GM23338 (cell line): ENCODE measurements around the gene BCL7C. TPM values are rescaled to one million over a fixed set of nuclear protein-coding genes. Genes with fewer than 3 reads are reported as not detected.

Source experiments
- ATAC-seq: fragments of 200-7000 bp; cut with Tn5 transposase; 3 replicates; pipeline ENCODE4 v1.9.1; 2020
- DNase-seq: peaks from one replicate; pipeline ENCODE4 v3.0.0-alpha.2; 2015; ENCODE audit warnings: low spot score
- H2AFZ ChIP-seq: fragments of 200-600 bp; sonication (generic); 2 replicates; pipeline ENCODE4 v1.8.0; 2016; ENCODE audit warnings: antibody characterized with exemption, mild to moderate bottlenecking, moderate library complexity
- H3F3A ChIP-seq: fragments of 200-600 bp; sonication (generic); replicated peaks from 2 replicates; pipeline ENCODE4 v1.8.0; 2017; ENCODE audit warnings: antibody characterized with exemption, mixed run types, low read depth
- H3K27ac ChIP-seq: fragments of 200-600 bp; sonication (generic); 2 replicates; pipeline ENCODE4 v1.6.1; 2016; ENCODE audit warnings: low read depth
- H3K27me3 ChIP-seq: fragments of 200-600 bp; sonication (generic); 2 replicates; pipeline ENCODE4 v1.8.0; 2016; ENCODE audit warnings: mild to moderate bottlenecking, mixed run types, moderate library complexity; ENCODE audit not compliant: insufficient read depth
- H3K36me3 ChIP-seq: fragments of 200-600 bp; sonication (generic); 2 replicates; pipeline ENCODE4 v1.8.0; 2016; ENCODE audit warnings: mild to moderate bottlenecking; ENCODE audit not compliant: insufficient read depth
- H3K4me1 ChIP-seq: fragments of 200-600 bp; sonication (generic); 2 replicates; pipeline ENCODE4 v1.8.0; 2016; ENCODE audit warnings: mild to moderate bottlenecking, moderate library complexity; ENCODE audit not compliant: insufficient read depth
- H3K4me2 ChIP-seq: fragments of 200-600 bp; sonication (generic); 2 replicates; pipeline ENCODE4 v1.7.1; 2017; ENCODE audit warnings: mixed run types
- H3K4me3 ChIP-seq: fragments of 200-600 bp; sonication (generic); 2 replicates; pipeline ENCODE4 v1.6.1; 2016; ENCODE audit warnings: mixed run types
- H3K79me2 ChIP-seq: fragments of 200-600 bp; sonication (generic); replicated peaks from 2 replicates; pipeline ENCODE4 v1.8.0; 2017; ENCODE audit warnings: mild to moderate bottlenecking; ENCODE audit not compliant: insufficient read depth
- H3K9me2 ChIP-seq: fragments of 200-600 bp; sonication (generic); 2 replicates; pipeline ENCODE4 v1.8.0; 2017; ENCODE audit not compliant: insufficient read depth
- H4K20me1 ChIP-seq: fragments of 200-600 bp; sonication (generic); replicated peaks from 2 replicates; pipeline ENCODE4 v1.8.0; 2017; ENCODE audit warnings: mild to moderate bottlenecking; ENCODE audit not compliant: insufficient read depth
- H3K27ac Mint-ChIP-seq: 2 replicates; pipeline ENCODE4 v1.8.0; 2020; ENCODE audit warnings: inconsistent platforms, mild to moderate bottlenecking, moderate library complexity, mixed read lengths
- H3K27me3 Mint-ChIP-seq: 3 replicates; pipeline ENCODE4 v1.8.0; 2022; ENCODE audit warnings: low read depth, mild to moderate bottlenecking, moderate library complexity, mixed read lengths, inconsistent platforms; ENCODE audit not compliant: insufficient read depth, poor library complexity
- H3K36me3 Mint-ChIP-seq: 3 replicates; pipeline ENCODE4 v1.8.0; 2021; ENCODE audit warnings: low read depth, mild to moderate bottlenecking, inconsistent platforms, moderate library complexity, mixed read lengths
- H3K4me1 Mint-ChIP-seq: 3 replicates; pipeline ENCODE4 v1.8.0; 2020; ENCODE audit warnings: mild to moderate bottlenecking, inconsistent platforms, mixed read lengths
- H3K4me3 Mint-ChIP-seq: 3 replicates; pipeline ENCODE4 v1.8.0; 2021; ENCODE audit warnings: moderate library complexity, mild to moderate bottlenecking, inconsistent platforms, mixed read lengths
- H3K9me3 Mint-ChIP-seq: 3 replicates; pipeline ENCODE4 v1.8.0; 2020; ENCODE audit warnings: moderate library complexity, mild to moderate bottlenecking, inconsistent platforms, mixed read lengths
- EZH2 ChIP-seq: fragments of 200-600 bp; sonication (generic); IDR thresholded peaks from one replicate; pipeline ENCODE4 v1.8.0; 2017; ENCODE audit warnings: antibody characterized with exemption, mild to moderate bottlenecking, low read depth; ENCODE audit not compliant: unreplicated experiment
- EZH2phosphoT487 ChIP-seq: fragments of 200-600 bp; sonication (generic); IDR thresholded peaks from one replicate; pipeline ENCODE4 v1.8.1; 2018; ENCODE audit warnings: antibody characterized with exemption; ENCODE audit not compliant: unreplicated experiment
- JUNB ChIP-seq: IDR thresholded peaks from one replicate; pipeline ENCODE4 v1.6.1; 2016; ENCODE audit warnings: antibody characterized with exemption; ENCODE audit not compliant: unreplicated experiment
- NANOG ChIP-seq: IDR thresholded peaks from 2 replicates; pipeline ENCODE4 v1.6.1; 2016; ENCODE audit warnings: antibody characterized with exemption, borderline replicate concordance
- POLR2AphosphoS5 ChIP-seq: IDR thresholded peaks from 2 replicates; pipeline ENCODE4 v1.6.1; 2016; ENCODE audit warnings: antibody characterized with exemption, low read depth
- STAT1 ChIP-seq: IDR thresholded peaks from one replicate; pipeline ENCODE4 v1.6.1; 2016; ENCODE audit warnings: antibody characterized with exemption; ENCODE audit not compliant: unreplicated experiment
- ZNF114 ChIP-seq: fragments of 250-450 bp; sonication (Bioruptor Pico); IDR thresholded peaks from 2 replicates; pipeline ENCODE4 v1.5.0; 2020; ENCODE audit warnings: mild to moderate bottlenecking, moderate library complexity
- ZNF331 ChIP-seq: fragments of 250-450 bp; sonication (Bioruptor Pico); IDR thresholded peaks from 2 replicates; pipeline ENCODE4 v1.5.0; 2020; ENCODE audit warnings: low read depth, mild to moderate bottlenecking, moderate library complexity
- polyA plus RNA-seq: library from polyadenylated mRNA; unstranded; fragments of >200 nt; fragmentation: Nextera tagmentation; extraction: Ambion mirVana; gene quantifications from 2 replicates; pipeline ENCODE4 v1.2.1, GENCODE V29; 2016
- total RNA-seq: library from RNA; depleted of rRNA; stranded (reverse); fragments of >200 nt; shearing (Covaris generic); gene quantifications from 2 replicates; pipeline ENCODE4 v1.2.3, GENCODE V29; 2014
- TF ChIP-seq, protein P1 (sequence below), 2 experiments: fragments of 200-600 bp in 1 of 2; sonication (generic) in 1 of 2; conservative IDR thresholded peaks; 2 replicates each; pipeline versions ENCODE4 v1.5.1 to v1.6.1; 2016 to 2017; ENCODE audit warnings: antibody characterized with exemption in 2 of 2, low read depth in 2 of 2, mild to moderate bottlenecking in 2 of 2, moderate library complexity in 1 of 2
- TF ChIP-seq, protein P2 (sequence below): IDR thresholded peaks from one replicate; pipeline ENCODE4 v1.6.1; 2018; ENCODE audit warnings: antibody characterized with exemption; ENCODE audit not compliant: unreplicated experiment
- TF ChIP-seq, protein P3 (sequence below): fragments of 250-450 bp; sonication (Bioruptor Pico); IDR thresholded peaks from 2 replicates; pipeline ENCODE4 v1.5.0; 2020; ENCODE audit warnings: mild to moderate bottlenecking, moderate library complexity

Gene BCL7C
- total and polyA plus RNA-seq, 2 experiments from 2014 or later: 17.5 to 22.1 TPM

DNA sequence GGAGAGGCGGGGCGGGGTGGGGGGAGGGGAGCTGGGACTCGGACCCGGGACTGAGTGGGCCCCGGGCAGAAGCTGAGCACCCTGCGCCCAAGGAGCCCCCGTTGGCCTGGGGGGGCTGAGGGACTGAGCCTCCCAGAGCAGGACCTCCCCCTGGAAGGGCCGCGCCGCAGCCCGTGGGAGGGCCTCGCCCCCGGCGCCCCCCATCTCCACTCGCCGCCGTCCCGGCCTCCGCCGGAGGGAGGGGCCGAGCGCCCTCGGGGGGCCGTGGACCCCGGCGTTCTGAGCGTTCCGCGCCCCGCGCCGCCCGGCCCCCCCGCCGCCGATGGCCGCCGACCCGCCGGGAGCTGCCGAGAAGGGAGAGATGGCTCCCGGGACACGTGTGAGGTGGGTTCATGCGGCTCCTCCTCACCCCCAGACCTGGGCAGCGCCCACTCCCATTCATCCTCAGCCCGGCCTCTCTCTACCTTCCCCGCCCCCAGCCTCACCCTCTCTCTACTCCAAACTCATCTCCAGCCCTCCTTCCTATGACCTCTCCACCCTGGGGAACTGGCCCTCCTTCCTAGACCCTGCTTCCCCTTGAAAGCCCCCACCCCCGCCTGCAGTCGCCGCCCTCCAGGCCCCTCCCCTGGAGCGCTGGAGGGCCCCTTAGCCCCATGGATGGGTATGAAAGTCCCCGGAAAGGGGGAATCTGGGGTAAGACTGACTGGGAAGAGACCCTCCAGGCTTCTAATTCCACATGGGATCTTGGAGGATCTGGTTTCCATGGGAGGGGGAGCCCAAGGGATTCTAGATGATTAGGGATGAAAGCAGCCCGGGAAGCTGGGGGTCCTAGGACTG is 30.4 kb upstream of the BCL7C start (continued):
- TF ChIP-seq EZH2phosphoT487 (no peak), STAT1 (no peak)
- TF ChIP-seq, protein P1, sequence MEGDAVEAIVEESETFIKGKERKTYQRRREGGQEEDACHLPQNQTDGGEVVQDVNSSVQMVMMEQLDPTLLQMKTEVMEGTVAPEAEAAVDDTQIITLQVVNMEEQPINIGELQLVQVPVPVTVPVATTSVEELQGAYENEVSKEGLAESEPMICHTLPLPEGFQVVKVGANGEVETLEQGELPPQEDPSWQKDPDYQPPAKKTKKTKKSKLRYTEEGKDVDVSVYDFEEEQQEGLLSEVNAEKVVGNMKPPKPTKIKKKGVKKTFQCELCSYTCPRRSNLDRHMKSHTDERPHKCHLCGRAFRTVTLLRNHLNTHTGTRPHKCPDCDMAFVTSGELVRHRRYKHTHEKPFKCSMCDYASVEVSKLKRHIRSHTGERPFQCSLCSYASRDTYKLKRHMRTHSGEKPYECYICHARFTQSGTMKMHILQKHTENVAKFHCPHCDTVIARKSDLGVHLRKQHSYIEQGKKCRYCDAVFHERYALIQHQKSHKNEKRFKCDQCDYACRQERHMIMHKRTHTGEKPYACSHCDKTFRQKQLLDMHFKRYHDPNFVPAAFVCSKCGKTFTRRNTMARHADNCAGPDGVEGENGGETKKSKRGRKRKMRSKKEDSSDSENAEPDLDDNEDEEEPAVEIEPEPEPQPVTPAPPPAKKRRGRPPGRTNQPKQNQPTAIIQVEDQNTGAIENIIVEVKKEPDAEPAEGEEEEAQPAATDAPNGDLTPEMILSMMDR (conservative IDR thresholded peaks at IDR 0.05; ENCODE audit: low read depth in 2 of 2): no peak

DNA sequence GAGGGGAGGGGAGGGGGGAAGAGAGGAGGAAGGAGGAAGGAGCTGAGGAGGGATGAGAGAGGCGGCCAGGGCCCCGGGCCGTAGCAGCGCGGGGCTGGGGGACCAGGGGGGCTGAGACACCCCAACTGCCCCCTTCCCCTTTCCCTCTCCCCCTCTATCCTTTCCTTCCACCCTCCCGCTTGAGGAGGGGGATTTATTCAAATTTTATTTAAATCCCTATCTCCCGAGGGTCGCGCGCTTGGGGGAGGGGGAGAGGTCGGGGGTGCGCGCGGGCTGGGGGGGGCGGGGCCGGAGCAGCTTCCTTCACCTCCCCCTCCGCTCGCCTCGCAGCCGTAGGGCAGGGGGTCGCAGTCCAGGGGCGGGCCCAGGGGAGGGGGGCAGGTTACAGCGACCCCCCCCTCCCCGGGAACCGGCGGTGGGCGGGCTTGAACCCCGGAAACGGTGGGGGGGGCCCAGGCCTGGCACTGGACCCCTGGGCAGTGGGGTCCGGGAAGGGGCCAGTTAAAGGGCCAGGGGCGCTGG is 29.7 kb upstream of the BCL7C start, which contains the start of gene FBXL19:
Gene FBXL19 (plus strand): TSS at position 19 of the 522 bp plus-strand sequence. CDS start 2,183 bp downstream, outside the sequence.
- Histone ChIP-seq H2AFZ (no peak within 1 kb of the TSS), H3K4me3 (peak within 1 kb of the TSS; percentile 76), H3K79me2 (peaks cover 18% of the 10 kb centered on the region), H3K27me3 (no peaks in the 10 kb centered on the region), H3K9me2 (no peaks in the 10 kb centered on the region), H3F3A (peaks cover 10% of the 10 kb centered on the region; the same call in 1 of the 2 replicates), H3K4me2 (peak within 1 kb of the TSS; percentile 97), H3K27ac (peak within 1 kb of the TSS; percentile 98), H3K4me1 (peaks cover 9% of the 10 kb centered on the region; the same call in 1 of the 2 replicates), H3K36me3 (no peaks in the 10 kb centered on the region; the same call in 1 of the 2 replicates), H4K20me1 (peaks cover 4% of the 10 kb centered on the region; the same call in 1 of the 2 replicates)
- peaks cover 10% of the 10 kb centered on the region for H3K36me3 Mint-ChIP-seq
- DNase-seq (peak; percentile 79), ATAC-seq (peak; percentile 0)
- H3K9me3 Mint-ChIP-seq: no peaks in the 10 kb centered on the region
- H3K4me1 Mint-ChIP-seq: peaks cover 11% of the 10 kb centered on the region
- peak within 1 kb of the TSS; percentile 99 for H3K4me3 Mint-ChIP-seq
- H3K27me3 Mint-ChIP-seq: peaks cover 17% of the 10 kb centered on the region
- H3K27ac Mint-ChIP-seq: peak within 1 kb of the TSS; percentile 100
- TF ChIP-seq ZNF331 (no peak), NANOG (no peak), STAT1 (no peak), ZNF114 (CRISPR knock-in tag) (no peak), EZH2phosphoT487 (no peak), EZH2 (no peak), JUNB (no peak), POLR2AphosphoS5 (no peak; the same call in 1 of the 2 replicates)
- TF ChIP-seq, protein P2, sequence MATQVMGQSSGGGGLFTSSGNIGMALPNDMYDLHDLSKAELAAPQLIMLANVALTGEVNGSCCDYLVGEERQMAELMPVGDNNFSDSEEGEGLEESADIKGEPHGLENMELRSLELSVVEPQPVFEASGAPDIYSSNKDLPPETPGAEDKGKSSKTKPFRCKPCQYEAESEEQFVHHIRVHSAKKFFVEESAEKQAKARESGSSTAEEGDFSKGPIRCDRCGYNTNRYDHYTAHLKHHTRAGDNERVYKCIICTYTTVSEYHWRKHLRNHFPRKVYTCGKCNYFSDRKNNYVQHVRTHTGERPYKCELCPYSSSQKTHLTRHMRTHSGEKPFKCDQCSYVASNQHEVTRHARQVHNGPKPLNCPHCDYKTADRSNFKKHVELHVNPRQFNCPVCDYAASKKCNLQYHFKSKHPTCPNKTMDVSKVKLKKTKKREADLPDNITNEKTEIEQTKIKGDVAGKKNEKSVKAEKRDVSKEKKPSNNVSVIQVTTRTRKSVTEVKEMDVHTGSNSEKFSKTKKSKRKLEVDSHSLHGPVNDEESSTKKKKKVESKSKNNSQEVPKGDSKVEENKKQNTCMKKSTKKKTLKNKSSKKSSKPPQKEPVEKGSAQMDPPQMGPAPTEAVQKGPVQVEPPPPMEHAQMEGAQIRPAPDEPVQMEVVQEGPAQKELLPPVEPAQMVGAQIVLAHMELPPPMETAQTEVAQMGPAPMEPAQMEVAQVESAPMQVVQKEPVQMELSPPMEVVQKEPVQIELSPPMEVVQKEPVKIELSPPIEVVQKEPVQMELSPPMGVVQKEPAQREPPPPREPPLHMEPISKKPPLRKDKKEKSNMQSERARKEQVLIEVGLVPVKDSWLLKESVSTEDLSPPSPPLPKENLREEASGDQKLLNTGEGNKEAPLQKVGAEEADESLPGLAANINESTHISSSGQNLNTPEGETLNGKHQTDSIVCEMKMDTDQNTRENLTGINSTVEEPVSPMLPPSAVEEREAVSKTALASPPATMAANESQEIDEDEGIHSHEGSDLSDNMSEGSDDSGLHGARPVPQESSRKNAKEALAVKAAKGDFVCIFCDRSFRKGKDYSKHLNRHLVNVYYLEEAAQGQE: no peak
- TF ChIP-seq, protein P3, sequence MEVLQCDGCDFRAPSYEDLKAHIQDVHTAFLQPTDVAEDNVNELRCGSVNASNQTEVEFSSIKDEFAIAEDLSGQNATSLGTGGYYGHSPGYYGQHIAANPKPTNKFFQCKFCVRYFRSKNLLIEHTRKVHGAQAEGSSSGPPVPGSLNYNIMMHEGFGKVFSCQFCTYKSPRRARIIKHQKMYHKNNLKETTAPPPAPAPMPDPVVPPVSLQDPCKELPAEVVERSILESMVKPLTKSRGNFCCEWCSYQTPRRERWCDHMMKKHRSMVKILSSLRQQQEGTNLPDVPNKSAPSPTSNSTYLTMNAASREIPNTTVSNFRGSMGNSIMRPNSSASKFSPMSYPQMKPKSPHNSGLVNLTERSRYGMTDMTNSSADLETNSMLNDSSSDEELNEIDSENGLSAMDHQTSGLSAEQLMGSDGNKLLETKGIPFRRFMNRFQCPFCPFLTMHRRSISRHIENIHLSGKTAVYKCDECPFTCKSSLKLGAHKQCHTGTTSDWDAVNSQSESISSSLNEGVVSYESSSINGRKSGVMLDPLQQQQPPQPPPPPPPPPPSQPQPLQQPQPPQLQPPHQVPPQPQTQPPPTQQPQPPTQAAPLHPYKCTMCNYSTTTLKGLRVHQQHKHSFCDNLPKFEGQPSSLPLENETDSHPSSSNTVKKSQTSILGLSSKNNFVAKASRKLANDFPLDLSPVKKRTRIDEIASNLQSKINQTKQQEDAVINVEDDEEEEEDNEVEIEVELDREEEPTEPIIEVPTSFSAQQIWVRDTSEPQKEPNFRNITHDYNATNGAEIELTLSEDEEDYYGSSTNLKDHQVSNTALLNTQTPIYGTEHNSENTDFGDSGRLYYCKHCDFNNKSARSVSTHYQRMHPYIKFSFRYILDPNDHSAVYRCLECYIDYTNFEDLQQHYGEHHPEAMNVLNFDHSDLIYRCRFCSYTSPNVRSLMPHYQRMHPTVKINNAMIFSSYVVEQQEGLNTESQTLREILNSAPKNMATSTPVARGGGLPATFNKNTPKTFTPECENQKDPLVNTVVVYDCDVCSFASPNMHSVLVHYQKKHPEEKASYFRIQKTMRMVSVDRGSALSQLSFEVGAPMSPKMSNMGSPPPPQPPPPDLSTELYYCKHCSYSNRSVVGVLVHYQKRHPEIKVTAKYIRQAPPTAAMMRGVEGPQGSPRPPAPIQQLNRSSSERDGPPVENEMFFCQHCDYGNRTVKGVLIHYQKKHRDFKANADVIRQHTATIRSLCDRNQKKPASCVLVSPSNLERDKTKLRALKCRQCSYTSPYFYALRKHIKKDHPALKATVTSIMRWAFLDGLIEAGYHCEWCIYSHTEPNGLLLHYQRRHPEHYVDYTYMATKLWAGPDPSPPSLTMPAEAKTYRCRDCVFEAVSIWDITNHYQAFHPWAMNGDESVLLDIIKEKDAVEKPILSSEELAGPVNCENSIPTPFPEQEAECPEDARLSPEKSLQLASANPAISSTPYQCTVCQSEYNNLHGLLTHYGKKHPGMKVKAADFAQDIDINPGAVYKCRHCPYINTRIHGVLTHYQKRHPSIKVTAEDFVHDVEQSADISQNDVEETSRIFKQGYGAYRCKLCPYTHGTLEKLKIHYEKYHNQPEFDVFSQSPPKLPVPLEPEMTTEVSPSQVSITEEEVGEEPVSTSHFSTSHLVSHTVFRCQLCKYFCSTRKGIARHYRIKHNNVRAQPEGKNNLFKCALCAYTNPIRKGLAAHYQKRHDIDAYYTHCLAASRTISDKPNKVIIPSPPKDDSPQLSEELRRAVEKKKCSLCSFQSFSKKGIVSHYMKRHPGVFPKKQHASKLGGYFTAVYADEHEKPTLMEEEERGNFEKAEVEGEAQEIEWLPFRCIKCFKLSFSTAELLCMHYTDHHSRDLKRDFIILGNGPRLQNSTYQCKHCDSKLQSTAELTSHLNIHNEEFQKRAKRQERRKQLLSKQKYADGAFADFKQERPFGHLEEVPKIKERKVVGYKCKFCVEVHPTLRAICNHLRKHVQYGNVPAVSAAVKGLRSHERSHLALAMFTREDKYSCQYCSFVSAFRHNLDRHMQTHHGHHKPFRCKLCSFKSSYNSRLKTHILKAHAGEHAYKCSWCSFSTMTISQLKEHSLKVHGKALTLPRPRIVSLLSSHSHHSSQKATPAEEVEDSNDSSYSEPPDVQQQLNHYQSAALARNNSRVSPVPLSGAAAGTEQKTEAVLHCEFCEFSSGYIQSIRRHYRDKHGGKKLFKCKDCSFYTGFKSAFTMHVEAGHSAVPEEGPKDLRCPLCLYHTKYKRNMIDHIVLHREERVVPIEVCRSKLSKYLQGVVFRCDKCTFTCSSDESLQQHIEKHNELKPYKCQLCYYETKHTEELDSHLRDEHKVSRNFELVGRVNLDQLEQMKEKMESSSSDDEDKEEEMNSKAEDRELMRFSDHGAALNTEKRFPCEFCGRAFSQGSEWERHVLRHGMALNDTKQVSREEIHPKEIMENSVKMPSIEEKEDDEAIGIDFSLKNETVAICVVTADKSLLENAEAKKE: no peak
